ENCODE measurements around the gene COL17A1.

The COL17A1 gene

GRCh38 chr10:104026762-104027161 lies 58.9 kb downstream of the COL17A1 start:
- no peak for DNase-seq (ENCODE audit: low read depth in 1 of 2, low spot score in 1 of 2)
- Histone ChIP-seq H3K27me3 (ENCODE audit: insufficient read depth, poor library complexity, severe bottlenecking) (no peaks in the 10 kb centered on the region), H3K4me3 (replicated peaks; ENCODE audit: insufficient read depth, low read length) (no peak overlapping the region), H3K27ac (replicated peaks) (no peak overlapping the region)
- TF ChIP-seq, protein P1, sequence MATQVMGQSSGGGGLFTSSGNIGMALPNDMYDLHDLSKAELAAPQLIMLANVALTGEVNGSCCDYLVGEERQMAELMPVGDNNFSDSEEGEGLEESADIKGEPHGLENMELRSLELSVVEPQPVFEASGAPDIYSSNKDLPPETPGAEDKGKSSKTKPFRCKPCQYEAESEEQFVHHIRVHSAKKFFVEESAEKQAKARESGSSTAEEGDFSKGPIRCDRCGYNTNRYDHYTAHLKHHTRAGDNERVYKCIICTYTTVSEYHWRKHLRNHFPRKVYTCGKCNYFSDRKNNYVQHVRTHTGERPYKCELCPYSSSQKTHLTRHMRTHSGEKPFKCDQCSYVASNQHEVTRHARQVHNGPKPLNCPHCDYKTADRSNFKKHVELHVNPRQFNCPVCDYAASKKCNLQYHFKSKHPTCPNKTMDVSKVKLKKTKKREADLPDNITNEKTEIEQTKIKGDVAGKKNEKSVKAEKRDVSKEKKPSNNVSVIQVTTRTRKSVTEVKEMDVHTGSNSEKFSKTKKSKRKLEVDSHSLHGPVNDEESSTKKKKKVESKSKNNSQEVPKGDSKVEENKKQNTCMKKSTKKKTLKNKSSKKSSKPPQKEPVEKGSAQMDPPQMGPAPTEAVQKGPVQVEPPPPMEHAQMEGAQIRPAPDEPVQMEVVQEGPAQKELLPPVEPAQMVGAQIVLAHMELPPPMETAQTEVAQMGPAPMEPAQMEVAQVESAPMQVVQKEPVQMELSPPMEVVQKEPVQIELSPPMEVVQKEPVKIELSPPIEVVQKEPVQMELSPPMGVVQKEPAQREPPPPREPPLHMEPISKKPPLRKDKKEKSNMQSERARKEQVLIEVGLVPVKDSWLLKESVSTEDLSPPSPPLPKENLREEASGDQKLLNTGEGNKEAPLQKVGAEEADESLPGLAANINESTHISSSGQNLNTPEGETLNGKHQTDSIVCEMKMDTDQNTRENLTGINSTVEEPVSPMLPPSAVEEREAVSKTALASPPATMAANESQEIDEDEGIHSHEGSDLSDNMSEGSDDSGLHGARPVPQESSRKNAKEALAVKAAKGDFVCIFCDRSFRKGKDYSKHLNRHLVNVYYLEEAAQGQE (IDR thresholded peaks at IDR 0.05; ENCODE audit: insufficient replicate concordance, low read depth) = no peak
- no peak for TF ChIP-seq POLR2AphosphoS5 (IDR thresholded peaks at IDR 0.05; ENCODE audit: low read depth)
- TF ChIP-seq, protein P2, sequence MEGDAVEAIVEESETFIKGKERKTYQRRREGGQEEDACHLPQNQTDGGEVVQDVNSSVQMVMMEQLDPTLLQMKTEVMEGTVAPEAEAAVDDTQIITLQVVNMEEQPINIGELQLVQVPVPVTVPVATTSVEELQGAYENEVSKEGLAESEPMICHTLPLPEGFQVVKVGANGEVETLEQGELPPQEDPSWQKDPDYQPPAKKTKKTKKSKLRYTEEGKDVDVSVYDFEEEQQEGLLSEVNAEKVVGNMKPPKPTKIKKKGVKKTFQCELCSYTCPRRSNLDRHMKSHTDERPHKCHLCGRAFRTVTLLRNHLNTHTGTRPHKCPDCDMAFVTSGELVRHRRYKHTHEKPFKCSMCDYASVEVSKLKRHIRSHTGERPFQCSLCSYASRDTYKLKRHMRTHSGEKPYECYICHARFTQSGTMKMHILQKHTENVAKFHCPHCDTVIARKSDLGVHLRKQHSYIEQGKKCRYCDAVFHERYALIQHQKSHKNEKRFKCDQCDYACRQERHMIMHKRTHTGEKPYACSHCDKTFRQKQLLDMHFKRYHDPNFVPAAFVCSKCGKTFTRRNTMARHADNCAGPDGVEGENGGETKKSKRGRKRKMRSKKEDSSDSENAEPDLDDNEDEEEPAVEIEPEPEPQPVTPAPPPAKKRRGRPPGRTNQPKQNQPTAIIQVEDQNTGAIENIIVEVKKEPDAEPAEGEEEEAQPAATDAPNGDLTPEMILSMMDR (IDR thresholded peaks at IDR 0.05; ENCODE audit: insufficient read depth, low read length) = no peak
- TF ChIP-seq SPI1 (IDR thresholded peaks at IDR 0.05; ENCODE audit: borderline replicate concordance, low read depth) = no peak
- no peak for TF ChIP-seq GABPA (IDR thresholded peaks at IDR 0.05; ENCODE audit: low read depth)

DNA sequence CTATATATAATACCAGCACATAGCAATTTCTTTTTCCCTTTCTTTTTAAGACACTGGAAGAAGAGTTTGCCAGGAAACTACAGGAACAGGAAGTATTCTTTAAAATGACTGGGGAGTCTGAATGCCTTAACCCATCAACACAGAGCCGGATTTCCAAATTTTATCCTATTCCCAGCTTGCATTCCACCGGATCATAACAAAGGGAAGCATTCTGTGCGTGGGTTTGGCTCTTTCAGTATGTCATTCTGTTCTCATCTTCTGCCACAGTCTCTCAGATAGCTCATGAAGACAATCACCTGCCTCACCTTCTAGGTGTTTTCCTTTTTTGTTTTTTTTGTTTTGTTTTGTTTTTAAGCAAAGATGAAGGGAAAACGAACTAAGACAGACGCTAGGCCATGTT lies 60.2 kb downstream of the COL17A1 start:
- TF ChIP-seq, protein P1 (IDR thresholded peaks at IDR 0.05; ENCODE audit: insufficient replicate concordance, low read depth) = no peak
- TF ChIP-seq, protein P2 (IDR thresholded peaks at IDR 0.05; ENCODE audit: insufficient read depth, low read length) = no peak
- TF ChIP-seq SPI1 (IDR thresholded peaks at IDR 0.05; ENCODE audit: borderline replicate concordance, low read depth) (no peak), GABPA (IDR thresholded peaks at IDR 0.05; ENCODE audit: low read depth) (no peak), POLR2AphosphoS5 (IDR thresholded peaks at IDR 0.05; ENCODE audit: low read depth) (no peak)
- H3K27ac ChIP-seq (replicated peaks) = no peak overlapping the region
- no peak overlapping the region for H3K4me3 ChIP-seq (replicated peaks; ENCODE audit: insufficient read depth, low read length)
- no peaks in the 10 kb centered on the region for H3K27me3 ChIP-seq (ENCODE audit: insufficient read depth, poor library complexity, severe bottlenecking)
- no peak for DNase-seq (ENCODE audit: low read depth in 1 of 2, low spot score in 1 of 2)

GRCh38 chr10:104022026-104022425 lies 63.7 kb downstream of the COL17A1 start:
- H3K4me3 ChIP-seq (replicated peaks; ENCODE audit: insufficient read depth, low read length) = no peak overlapping the region
- no peaks in the 10 kb centered on the region for H3K27me3 ChIP-seq (ENCODE audit: insufficient read depth, poor library complexity, severe bottlenecking)
- DNase-seq (ENCODE audit: low read depth in 1 of 2, low spot score in 1 of 2) = no peak
- H3K27ac ChIP-seq (replicated peaks) = no peak overlapping the region
- TF ChIP-seq, protein P1 (IDR thresholded peaks at IDR 0.05; ENCODE audit: insufficient replicate concordance, low read depth) = no peak
- TF ChIP-seq SPI1 (IDR thresholded peaks at IDR 0.05; ENCODE audit: borderline replicate concordance, low read depth) (no peak), POLR2AphosphoS5 (IDR thresholded peaks at IDR 0.05; ENCODE audit: low read depth) (no peak), GABPA (IDR thresholded peaks at IDR 0.05; ENCODE audit: low read depth) (no peak)
- TF ChIP-seq, protein P2 (IDR thresholded peaks at IDR 0.05; ENCODE audit: insufficient read depth, low read length) = no peak

All from HL-60 (cell line).